Measurements from ENCODE around the gene ZXDC.

Gene ZXDC

DNA sequence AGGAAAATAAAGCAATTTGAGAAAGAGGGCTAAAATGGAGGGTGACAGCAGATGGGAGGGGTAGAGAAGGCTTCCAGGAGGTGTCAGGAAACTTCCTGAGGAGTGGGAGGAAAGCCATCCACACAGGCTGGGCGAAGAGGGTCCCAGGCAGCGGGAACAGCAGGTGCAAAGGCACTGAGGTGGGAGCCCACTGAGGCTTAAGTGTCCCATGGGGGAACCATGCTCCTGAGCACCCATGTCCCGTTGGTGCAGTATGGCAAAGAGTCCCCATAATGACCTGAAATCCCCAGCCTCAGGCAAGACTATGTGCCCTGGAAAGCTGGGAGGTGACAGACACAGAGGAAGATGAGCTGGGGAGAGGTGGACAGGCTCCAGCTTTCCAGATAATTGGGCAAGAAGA, 50.9 kb downstream of the ZXDC start:
- TF ChIP-seq, protein P1, sequence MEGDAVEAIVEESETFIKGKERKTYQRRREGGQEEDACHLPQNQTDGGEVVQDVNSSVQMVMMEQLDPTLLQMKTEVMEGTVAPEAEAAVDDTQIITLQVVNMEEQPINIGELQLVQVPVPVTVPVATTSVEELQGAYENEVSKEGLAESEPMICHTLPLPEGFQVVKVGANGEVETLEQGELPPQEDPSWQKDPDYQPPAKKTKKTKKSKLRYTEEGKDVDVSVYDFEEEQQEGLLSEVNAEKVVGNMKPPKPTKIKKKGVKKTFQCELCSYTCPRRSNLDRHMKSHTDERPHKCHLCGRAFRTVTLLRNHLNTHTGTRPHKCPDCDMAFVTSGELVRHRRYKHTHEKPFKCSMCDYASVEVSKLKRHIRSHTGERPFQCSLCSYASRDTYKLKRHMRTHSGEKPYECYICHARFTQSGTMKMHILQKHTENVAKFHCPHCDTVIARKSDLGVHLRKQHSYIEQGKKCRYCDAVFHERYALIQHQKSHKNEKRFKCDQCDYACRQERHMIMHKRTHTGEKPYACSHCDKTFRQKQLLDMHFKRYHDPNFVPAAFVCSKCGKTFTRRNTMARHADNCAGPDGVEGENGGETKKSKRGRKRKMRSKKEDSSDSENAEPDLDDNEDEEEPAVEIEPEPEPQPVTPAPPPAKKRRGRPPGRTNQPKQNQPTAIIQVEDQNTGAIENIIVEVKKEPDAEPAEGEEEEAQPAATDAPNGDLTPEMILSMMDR (IDR thresholded peaks at IDR 0.05; ENCODE audit: insufficient read depth, low read length, missing control alignments), result no peak
- no peak overlapping the region for H3K4me3 ChIP-seq (ENCODE audit: low read depth, low read length)
- POLR2A ChIA-PET, result no interaction called here
- CTCF ChIA-PET, result interaction anchor here (1.0 kb wide), 1 partner anchor 15 kb away, joined by 4 read pairs; no protein-coding TSS in a partner anchor
- DNase-seq (ENCODE audit: low read depth, low spot score), result no peak

DNA sequence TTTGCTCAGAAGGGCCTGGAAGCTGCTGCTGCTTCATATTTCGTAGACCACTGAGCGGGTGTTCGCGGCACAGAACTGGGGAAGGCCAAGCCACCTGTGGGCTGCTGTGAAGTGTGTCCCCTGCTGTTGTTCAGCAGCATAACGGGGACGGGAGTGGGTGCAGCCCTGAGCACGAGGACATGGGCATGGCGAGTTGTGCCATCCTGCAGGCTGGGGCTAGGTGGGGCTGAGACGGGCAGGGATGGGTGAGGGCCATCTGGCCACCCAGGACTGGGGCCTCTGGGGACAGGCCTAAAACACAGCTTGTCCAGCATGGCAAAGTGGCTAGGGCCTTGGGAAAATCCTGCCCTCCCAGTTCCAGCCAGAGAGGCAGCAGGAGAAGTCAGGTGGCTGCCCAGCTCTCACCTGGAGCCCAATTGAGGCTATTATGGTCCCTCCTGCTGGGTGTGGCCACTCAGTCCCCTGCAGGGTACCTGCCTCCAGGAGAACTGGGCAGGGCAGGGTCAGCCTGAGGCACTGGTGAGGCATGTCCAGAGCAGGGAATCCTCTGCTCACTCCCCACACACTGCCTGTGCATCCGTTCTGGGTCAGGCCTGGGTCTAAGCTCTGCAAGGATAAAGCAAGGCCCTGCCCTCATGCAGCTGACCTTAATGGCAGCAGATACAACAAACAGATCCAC, 51.5 kb downstream of the ZXDC start:
- TF ChIP-seq, protein P1 (IDR thresholded peaks at IDR 0.05; ENCODE audit: insufficient read depth, low read length, missing control alignments), result no peak
- ChIA-PET CTCF (interaction anchor here (0.8 to 1.0 kb wide), 2 partner anchors 8 to 14 kb away, joined by 3 to 4 read pairs; no protein-coding TSS in a partner anchor), POLR2A (no interaction called here)
- H3K4me3 ChIP-seq (ENCODE audit: low read depth, low read length), result no peak overlapping the region
- DNase-seq (ENCODE audit: low read depth, low spot score), result no peak

DNA sequence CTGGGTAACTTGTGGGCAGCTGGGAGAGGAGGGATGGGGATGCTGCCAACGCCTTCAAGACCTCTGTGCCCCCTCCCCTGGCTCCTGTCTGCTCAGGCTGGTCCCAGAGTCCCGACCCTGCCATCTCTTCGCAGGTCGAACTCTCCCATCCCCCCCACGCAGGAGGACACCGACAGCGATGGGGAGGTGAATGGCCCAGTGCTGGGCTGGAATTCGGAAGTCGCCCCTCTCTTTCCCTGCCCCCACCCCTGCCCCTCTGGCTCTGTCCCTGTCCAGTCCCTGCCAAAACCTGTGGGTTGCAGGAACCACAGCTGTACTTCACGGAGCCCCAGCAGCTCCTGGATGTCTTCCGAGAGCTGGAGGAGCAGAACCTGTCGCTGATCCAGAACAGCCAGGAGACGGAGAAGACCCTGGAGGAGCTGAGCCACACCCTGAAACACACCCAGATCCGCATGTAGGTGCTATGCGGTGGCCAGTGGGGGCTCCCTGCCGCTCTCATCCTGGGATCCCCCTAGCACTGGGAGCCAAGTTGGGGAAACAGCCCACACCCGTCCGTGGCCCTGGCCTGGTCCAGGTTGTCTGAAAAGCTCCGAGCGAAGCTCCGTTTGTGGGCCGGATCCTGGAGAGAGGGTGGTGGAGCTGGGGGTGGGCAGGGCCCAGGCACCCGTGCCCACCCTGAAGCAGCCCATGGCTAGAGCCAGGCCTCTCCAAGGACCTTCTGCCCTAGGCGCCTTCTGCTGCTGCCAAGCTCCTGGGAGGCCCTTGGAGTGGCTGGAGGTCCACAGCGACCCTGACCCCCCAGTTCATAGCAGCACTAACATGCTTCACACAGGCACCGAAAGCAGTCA, 52.3 kb downstream of the ZXDC start:
- ChIA-PET POLR2A (no interaction called here), CTCF (interaction anchor here (0.8 to 1.0 kb wide), 2 partner anchors 9 to 13 kb away, joined by 3 to 4 read pairs; no protein-coding TSS in a partner anchor)
- TF ChIP-seq, protein P1 (IDR thresholded peaks at IDR 0.05; ENCODE audit: insufficient read depth, low read length, missing control alignments), result no peak
- no peak overlapping the region for H3K4me3 ChIP-seq (ENCODE audit: low read depth, low read length)
- no peak for DNase-seq (ENCODE audit: low read depth, low spot score)

DNA sequence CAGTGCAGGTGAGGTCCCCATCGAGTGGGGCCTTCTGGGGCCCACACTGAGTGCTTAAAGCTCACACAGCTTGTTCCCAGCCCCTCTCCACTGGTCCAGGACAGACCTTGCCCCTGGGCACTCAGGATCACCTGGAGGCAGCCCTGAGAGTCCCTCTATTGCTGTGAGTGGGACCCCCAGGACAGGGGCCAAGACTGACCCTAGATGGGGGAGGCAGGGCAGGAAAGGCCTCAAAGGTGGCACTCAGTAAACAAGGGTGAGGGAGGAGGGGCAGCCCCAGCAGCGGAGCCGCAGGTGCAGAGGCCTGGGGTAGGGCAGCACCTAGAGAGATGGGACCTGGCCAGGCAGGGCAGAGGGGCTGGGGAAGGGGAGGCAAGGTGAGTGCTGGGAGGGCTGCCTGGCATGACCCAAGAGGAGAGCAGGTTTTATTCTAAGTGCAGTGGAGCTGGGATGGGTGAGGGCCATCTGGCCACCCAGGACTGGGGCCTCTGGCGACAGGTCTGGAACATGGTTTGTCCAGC, 53.1 kb downstream of the ZXDC start:
- no peak for DNase-seq (ENCODE audit: low read depth, low spot score)
- TF ChIP-seq, protein P1 (IDR thresholded peaks at IDR 0.05; ENCODE audit: insufficient read depth, low read length, missing control alignments), result no peak
- ChIA-PET POLR2A (no interaction called here), CTCF (no interaction called here)
- H3K4me3 ChIP-seq (ENCODE audit: low read depth, low read length), result no peak overlapping the region

DNA sequence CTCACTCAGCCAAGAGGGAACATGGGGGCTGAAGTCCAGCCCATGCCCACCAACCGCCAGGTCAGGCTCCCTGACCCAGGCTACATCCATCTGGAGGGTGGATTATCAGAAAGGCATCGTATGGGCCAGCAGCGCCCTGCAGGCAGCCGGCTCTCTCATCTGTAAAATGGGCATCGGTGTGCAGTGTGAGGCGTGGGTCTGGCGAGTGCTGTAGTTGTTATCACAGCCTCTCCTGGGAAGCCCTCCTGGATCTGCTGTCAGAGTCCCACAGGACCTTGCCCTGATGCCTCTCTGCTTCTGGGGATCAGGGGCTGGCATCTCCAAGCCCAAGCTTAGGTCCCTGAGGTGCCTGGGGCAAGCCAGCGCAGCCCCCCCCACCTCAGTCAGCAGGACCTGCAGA, 53.6 kb downstream of the ZXDC start:
- DNase-seq (ENCODE audit: low read depth, low spot score), result no peak
- ChIA-PET POLR2A (no interaction called here), CTCF (no interaction called here)
- TF ChIP-seq, protein P1 (IDR thresholded peaks at IDR 0.05; ENCODE audit: insufficient read depth, low read length, missing control alignments), result no peak
- H3K4me3 ChIP-seq (ENCODE audit: low read depth, low read length), result no peak overlapping the region

DNA sequence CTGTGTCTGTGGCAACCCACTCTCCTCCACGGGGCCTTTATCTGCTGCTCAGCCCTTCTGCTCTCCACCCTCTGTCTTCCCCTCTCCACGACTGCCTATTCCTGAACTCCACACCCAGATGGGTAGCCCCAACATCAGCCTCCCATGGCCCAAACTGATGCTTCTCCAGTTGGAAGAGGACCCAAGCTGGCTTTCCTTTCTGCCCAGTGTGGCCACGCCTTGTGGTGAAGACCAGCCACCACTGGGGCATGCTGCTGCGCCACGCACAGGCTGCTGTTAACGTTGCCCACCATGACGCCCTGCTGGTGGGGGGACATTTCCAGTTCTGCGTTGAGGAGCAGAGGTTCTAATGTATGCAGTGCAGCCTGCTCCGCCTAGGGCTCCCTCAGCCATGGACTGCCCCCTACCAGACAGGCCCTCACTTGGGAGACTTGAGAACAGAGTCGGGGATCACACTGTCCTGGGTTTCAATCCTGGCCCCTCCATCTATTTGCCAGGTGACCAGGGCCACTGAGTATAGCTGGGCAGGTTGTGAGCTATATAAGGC, 54.0 kb downstream of the ZXDC start:
- TF ChIP-seq, protein P1 (IDR thresholded peaks at IDR 0.05; ENCODE audit: insufficient read depth, low read length, missing control alignments), result no peak
- POLR2A ChIA-PET, result no interaction called here
- no peak overlapping the region for H3K4me3 ChIP-seq (ENCODE audit: low read depth, low read length)
- CTCF ChIA-PET, result no interaction called here
- DNase-seq (ENCODE audit: low read depth, low spot score), result no peak

Data from AG04449 (cell line).